Panc1 (cell line): ENCODE data around the gene DENND4C. TPM values are rescaled to one million over a fixed set of nuclear protein-coding genes. Genes with fewer than 3 reads are reported as not detected.

ENCODE experiments used
- ATAC-seq: fragments of 200-7000 bp; cut with Tn5 transposase; 2 replicates; pipeline ENCODE4 v1.9.1; 2020; ENCODE audit warnings: mild to moderate bottlenecking, moderate library complexity
- BruUV-seq: library from RNA; stranded (reverse); fragments of 400-500 nt; replicated peaks from 2 replicates; lab custom pipeline; 2021; lab: Mats Ljungman, UMichigan
- CTCF ChIA-PET: fragments of 300-600 bp; sonication (Branson Sonifier 250); formaldehyde crosslinking; loops from one replicate; lab custom pipeline; 2022; ENCODE audit warnings: antibody characterized with exemption; lab: Charles Lee
- POLR2A ChIA-PET: fragments of 300-600 bp; sonication (Branson Sonifier 250); formaldehyde crosslinking; loops from one replicate; lab custom pipeline; 2022; ENCODE audit warnings: antibody characterized with exemption; lab: Charles Lee
- DNase-seq: peaks from one replicate; pipeline ENCODE4 v3.0.0-alpha.2; 2010; ENCODE audit warnings: low read depth, low spot score
- H3K27ac ChIP-seq: 2 replicates; pipeline ENCODE4 v1.5.1; 2011; ENCODE audit warnings: mild to moderate bottlenecking, low read length, inconsistent platforms
- H3K27me3 ChIP-seq: fragments of 200-500 bp; sonication (Bioruptor generic); 2 replicates; pipeline ENCODE4 v1.6.0; 2014; ENCODE audit warnings: low read length, inconsistent platforms; ENCODE audit not compliant: control insufficient read depth, insufficient read depth
- H3K36me3 ChIP-seq: fragments of 200-500 bp; sonication (Bioruptor generic); 2 replicates; pipeline ENCODE4 v1.5.1; 2014; ENCODE audit warnings: inconsistent platforms, mild to moderate bottlenecking, low read length, moderate library complexity; ENCODE audit not compliant: control insufficient read depth, insufficient read depth
- H3K4me1 ChIP-seq: 2 replicates; pipeline ENCODE4 v1.5.1; 2011; ENCODE audit warnings: inconsistent platforms, mild to moderate bottlenecking, low read length, moderate library complexity; ENCODE audit not compliant: control insufficient read depth, insufficient read depth
- H3K4me3 ChIP-seq, 2 experiments: 2 replicates each; pipeline ENCODE4 v1.5.1; 2011 to 2012; ENCODE audit warnings: low read depth in 2 of 2, low read length in 2 of 2, mild to moderate bottlenecking in 2 of 2, inconsistent platforms in 1 of 2, moderate library complexity in 1 of 2
- H3K9me3 ChIP-seq: fragments of 200-500 bp; sonication (Bioruptor generic); 2 replicates; pipeline ENCODE4 v1.5.1; 2014; ENCODE audit warnings: low read depth, mild to moderate bottlenecking, inconsistent platforms, low read length, moderate library complexity; ENCODE audit not compliant: control insufficient read depth, insufficient read depth
- POLR2AphosphoS5 ChIP-seq: IDR thresholded peaks from 2 replicates; pipeline ENCODE4 v1.6.1; 2012; ENCODE audit warnings: mild to moderate bottlenecking, low read depth, low read length, moderate library complexity
- SIN3A ChIP-seq: IDR thresholded peaks from 2 replicates; pipeline ENCODE4 v1.6.1; 2012; ENCODE audit warnings: low read depth, mild to moderate bottlenecking, low read length, moderate library complexity, borderline replicate concordance; ENCODE audit not compliant: insufficient read depth
- TCF7L2 ChIP-seq: IDR thresholded peaks from 2 replicates; pipeline ENCODE4 v1.6.1; 2011; ENCODE audit warnings: mild to moderate bottlenecking, low read depth, low read length, inconsistent platforms
- in situ Hi-C: cut with HindIII; loops from 2 replicates; pipeline ENCODE4 v1.10.0; 2016; ENCODE audit warnings: low sequenced_read_pairs, low pct_unique_long_range_greater_than_20kb
- intact Hi-C: fragments of 100-400 bp; cut with micrococcal nuclease; formaldehyde crosslinking; loops from one replicate; pipeline ENCODE4 v1.10.0; 2022; ENCODE audit not compliant: unreplicated experiment
- total RNA-seq: library from RNA; stranded (reverse); gene quantifications from one replicate; pipeline ENCODE4 v1.2.1, GENCODE V29; 2021; ENCODE audit not compliant: unreplicated experiment
- TF ChIP-seq, protein P1 (sequence below), 2 experiments: IDR thresholded peaks; 2 replicates each; pipeline ENCODE4 v1.6.1; 2011 to 2012; ENCODE audit warnings: low read depth in 2 of 2, control low read depth in 1 of 2, low read length in 1 of 2, mild to moderate bottlenecking in 1 of 2, moderate library complexity in 1 of 2; ENCODE audit not compliant: insufficient read depth in 1 of 2
- TF ChIP-seq, protein P2 (sequence below): fragments of 450-650 bp; IDR thresholded peaks from 2 replicates; pipeline ENCODE4 v1.5.1; 2017; ENCODE audit warnings: mild to moderate bottlenecking

The DENND4C gene
- total RNA-seq, 1 experiment from 2014 or later, result 10.5 TPM

DNA sequence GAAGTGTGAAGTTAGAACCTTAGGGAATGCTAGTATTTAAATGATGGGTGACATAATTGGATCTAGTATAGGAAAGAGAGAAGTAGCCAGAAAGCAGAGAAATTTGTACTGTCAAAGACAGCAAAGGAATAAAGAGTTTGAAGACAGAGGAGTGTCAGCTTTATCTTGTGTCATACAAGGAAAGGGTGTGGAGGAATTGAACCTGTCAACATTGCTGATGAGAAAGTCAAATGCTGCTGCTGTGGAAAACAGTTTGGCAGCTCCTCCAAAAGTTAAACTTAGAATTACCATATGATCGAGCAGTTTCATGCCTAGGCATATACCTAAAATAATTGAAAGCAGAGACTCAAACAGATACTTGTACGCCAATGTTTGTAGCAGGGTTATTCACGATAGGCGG is 63.7 kb downstream of the DENND4C start:
- no peak for DNase-seq
- Histone ChIP-seq H3K36me3 (no peaks in the 10 kb centered on the region; the same call in 1 of the 2 replicates), H3K9me3 (no peaks in the 10 kb centered on the region), H3K27me3 (no peaks in the 10 kb centered on the region), H3K4me1 (no peaks in the 10 kb centered on the region; the same call in 1 of the 2 replicates), H3K4me3 (no peak overlapping the region), H3K27ac (no peak overlapping the region)
- TF ChIP-seq, protein P1, sequence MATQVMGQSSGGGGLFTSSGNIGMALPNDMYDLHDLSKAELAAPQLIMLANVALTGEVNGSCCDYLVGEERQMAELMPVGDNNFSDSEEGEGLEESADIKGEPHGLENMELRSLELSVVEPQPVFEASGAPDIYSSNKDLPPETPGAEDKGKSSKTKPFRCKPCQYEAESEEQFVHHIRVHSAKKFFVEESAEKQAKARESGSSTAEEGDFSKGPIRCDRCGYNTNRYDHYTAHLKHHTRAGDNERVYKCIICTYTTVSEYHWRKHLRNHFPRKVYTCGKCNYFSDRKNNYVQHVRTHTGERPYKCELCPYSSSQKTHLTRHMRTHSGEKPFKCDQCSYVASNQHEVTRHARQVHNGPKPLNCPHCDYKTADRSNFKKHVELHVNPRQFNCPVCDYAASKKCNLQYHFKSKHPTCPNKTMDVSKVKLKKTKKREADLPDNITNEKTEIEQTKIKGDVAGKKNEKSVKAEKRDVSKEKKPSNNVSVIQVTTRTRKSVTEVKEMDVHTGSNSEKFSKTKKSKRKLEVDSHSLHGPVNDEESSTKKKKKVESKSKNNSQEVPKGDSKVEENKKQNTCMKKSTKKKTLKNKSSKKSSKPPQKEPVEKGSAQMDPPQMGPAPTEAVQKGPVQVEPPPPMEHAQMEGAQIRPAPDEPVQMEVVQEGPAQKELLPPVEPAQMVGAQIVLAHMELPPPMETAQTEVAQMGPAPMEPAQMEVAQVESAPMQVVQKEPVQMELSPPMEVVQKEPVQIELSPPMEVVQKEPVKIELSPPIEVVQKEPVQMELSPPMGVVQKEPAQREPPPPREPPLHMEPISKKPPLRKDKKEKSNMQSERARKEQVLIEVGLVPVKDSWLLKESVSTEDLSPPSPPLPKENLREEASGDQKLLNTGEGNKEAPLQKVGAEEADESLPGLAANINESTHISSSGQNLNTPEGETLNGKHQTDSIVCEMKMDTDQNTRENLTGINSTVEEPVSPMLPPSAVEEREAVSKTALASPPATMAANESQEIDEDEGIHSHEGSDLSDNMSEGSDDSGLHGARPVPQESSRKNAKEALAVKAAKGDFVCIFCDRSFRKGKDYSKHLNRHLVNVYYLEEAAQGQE (IDR thresholded peaks at IDR 0.05; ENCODE audit: insufficient read depth in 1 of 2, low read depth in 2 of 2, low read length in 1 of 2), result no peak
- TF ChIP-seq TCF7L2, result no peak
- no TSS peak for BruUV-seq
- in situ Hi-C loops, result no loop called here
- ChIA-PET CTCF (no interaction called here), POLR2A (no interaction called here)
- no peak for ATAC-seq
- intact Hi-C loops, result no loop called here

DNA sequence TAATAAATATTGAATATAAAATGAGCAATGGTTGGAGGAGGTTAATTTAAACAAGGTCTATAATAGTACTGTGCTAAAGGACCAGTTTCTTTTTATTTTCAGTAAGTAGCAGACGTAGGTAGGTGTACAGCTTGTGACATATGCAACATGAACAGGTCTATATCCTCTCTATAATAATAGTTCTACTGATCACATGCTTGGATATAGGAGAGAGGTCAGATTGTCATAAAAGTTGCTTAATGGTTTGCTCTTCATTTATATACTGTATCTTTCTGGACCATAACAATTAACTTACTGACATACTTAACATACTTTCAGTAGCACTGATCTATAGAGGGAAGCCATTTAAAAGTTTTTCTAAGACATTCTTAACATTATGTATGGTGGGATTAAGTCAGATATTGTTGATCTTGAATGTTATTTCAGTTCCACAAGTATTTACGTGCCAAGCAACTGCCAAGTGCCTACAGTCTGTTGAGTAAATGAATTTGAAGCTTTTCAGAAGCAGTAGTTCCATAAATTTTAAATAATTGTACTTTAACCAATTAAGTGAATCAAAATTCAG is 68.0 kb downstream of the DENND4C start:
- intact Hi-C loops, result no loop called here

More for the DNA sequence above, 68.0 kb downstream of the DENND4C start:
- no peaks in the 10 kb centered on the region for H3K27me3 ChIP-seq
- no peak overlapping the region for H3K4me3 ChIP-seq
- DNase-seq (no peak), ATAC-seq (no peak)
- TF ChIP-seq, protein P2, sequence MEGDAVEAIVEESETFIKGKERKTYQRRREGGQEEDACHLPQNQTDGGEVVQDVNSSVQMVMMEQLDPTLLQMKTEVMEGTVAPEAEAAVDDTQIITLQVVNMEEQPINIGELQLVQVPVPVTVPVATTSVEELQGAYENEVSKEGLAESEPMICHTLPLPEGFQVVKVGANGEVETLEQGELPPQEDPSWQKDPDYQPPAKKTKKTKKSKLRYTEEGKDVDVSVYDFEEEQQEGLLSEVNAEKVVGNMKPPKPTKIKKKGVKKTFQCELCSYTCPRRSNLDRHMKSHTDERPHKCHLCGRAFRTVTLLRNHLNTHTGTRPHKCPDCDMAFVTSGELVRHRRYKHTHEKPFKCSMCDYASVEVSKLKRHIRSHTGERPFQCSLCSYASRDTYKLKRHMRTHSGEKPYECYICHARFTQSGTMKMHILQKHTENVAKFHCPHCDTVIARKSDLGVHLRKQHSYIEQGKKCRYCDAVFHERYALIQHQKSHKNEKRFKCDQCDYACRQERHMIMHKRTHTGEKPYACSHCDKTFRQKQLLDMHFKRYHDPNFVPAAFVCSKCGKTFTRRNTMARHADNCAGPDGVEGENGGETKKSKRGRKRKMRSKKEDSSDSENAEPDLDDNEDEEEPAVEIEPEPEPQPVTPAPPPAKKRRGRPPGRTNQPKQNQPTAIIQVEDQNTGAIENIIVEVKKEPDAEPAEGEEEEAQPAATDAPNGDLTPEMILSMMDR, result no peak
- no peak for TF ChIP-seq SIN3A
- TF ChIP-seq TCF7L2, result no peak
- no peak for TF ChIP-seq POLR2AphosphoS5
- TF ChIP-seq, protein P1 (IDR thresholded peaks at IDR 0.05; ENCODE audit: insufficient read depth in 1 of 2, low read depth in 2 of 2, low read length in 1 of 2), result no peak
- CTCF ChIA-PET, result no interaction called here
- POLR2A ChIA-PET, result no interaction called here
- no peak overlapping the region for H3K27ac ChIP-seq
- H3K36me3 ChIP-seq, result no peaks in the 10 kb centered on the region; the same call in 1 of the 2 replicates
- no peaks in the 10 kb centered on the region for H3K9me3 ChIP-seq
- H3K4me1 ChIP-seq, result no peaks in the 10 kb centered on the region; the same call in 1 of the 2 replicates
- BruUV-seq, result no TSS peak
- in situ Hi-C loops, result no loop called here
